Measurements from ENCODE around the gene AMFR. TPM values are rescaled to one million over a fixed set of nuclear protein-coding genes. Genes with fewer than 3 reads are reported as not detected.

The AMFR gene
- polyA plus RNA-seq, 4 donors, result 55.9 to 75.1 (median 64.8) TPM

- Histone ChIP-seq H3K36me3 (ENCODE audit: control insufficient read depth in 3 of 3, insufficient read depth in 2 of 3, low read depth in 1 of 3, low read length in 3 of 3) (peaks cover 6 to 15% (median 9%) of the 10 kb centered on the region in 3 donors), H3K27me3 (ENCODE audit: control insufficient read depth in 3 of 3, insufficient read depth in 3 of 3, low read length in 3 of 3) (no peaks in the 10 kb centered on the region), H3K27ac (ENCODE audit: low read depth in 1 of 3, low read length in 2 of 3) (no peak overlapping the region), H3K4me3 (ENCODE audit: low read depth in 1 of 3, low read length in 3 of 3) (no peak overlapping the region), H3K4me1 (ENCODE audit: control insufficient read depth in 3 of 3, insufficient read depth in 2 of 3, low read depth in 1 of 3, low read length in 2 of 3) (no peaks in the 10 kb centered on the region), H3K9me3 (ENCODE audit: control insufficient read depth in 2 of 2, insufficient read depth in 1 of 2, low read depth in 1 of 2, low read length in 1 of 2) (no peaks in the 10 kb centered on the region)
- DNase-seq, result no peak
- WGBS, 3 donors, result 91 to 99% (median 94%) methylated on average over 2 of the region's 2 CpGs
- no peak for FAIRE-seq
Observed at GRCh38 chr16:56460101-56460500, 34.8 kb upstream of the AMFR start.

GRCh38 chr16:56457927-56458470, 32.7 kb upstream of the AMFR start:
- H3K27me3 ChIP-seq (ENCODE audit: control insufficient read depth in 3 of 3, insufficient read depth in 3 of 3, low read length in 3 of 3), result no peaks in the 10 kb centered on the region
- DNase-seq (no peak), FAIRE-seq (no peak)
- peaks cover 3 to 15% (median 5%) of the 10 kb centered on the region in 3 donors for H3K36me3 ChIP-seq (ENCODE audit: control insufficient read depth in 3 of 3, insufficient read depth in 2 of 3, low read depth in 1 of 3, low read length in 3 of 3)
- peaks cover 0 to 3% (median 2%) of the 10 kb centered on the region in 3 donors for H3K4me1 ChIP-seq (ENCODE audit: control insufficient read depth in 3 of 3, insufficient read depth in 2 of 3, low read depth in 1 of 3, low read length in 2 of 3)
- no peak overlapping the region for H3K27ac ChIP-seq (ENCODE audit: low read depth in 1 of 3, low read length in 2 of 3)
- 86 to 93% (median 92%) methylated on average over 6 of the region's 6 CpGs for WGBS, 3 donors
- no peak overlapping the region for H3K4me3 ChIP-seq (ENCODE audit: low read depth in 1 of 3, low read length in 3 of 3)
- no peaks in the 10 kb centered on the region for H3K9me3 ChIP-seq (ENCODE audit: control insufficient read depth in 2 of 2, insufficient read depth in 1 of 2, low read depth in 1 of 2, low read length in 1 of 2)

GRCh38 chr16:56451753-56452689, 26.7 kb upstream of the AMFR start:
- H3K4me1 ChIP-seq (ENCODE audit: control insufficient read depth in 3 of 3, insufficient read depth in 2 of 3, low read depth in 1 of 3, low read length in 2 of 3), result peaks cover 4 to 25% (median 17%) of the 10 kb centered on the region in 3 donors
- DNase-seq (peak; percentile 62), FAIRE-seq (no peak)
- H3K36me3 ChIP-seq (ENCODE audit: control insufficient read depth in 3 of 3, insufficient read depth in 2 of 3, low read depth in 1 of 3, low read length in 3 of 3), result peaks cover 0 to 3% (median 3%) of the 10 kb centered on the region in 3 donors
- H3K27me3 ChIP-seq (ENCODE audit: control insufficient read depth in 3 of 3, insufficient read depth in 3 of 3, low read length in 3 of 3), result no peaks in the 10 kb centered on the region
- peak overlapping the region; percentile 80 to 93 (median 89) for H3K27ac ChIP-seq (ENCODE audit: low read depth in 1 of 3, low read length in 2 of 3)
- WGBS, 3 donors, result 1 to 5% (median 4%) methylated on average over 31 of the region's 31 CpGs
- peak overlapping the region; percentile 58 to 75 (median 75) for H3K4me3 ChIP-seq (ENCODE audit: low read depth in 1 of 3, low read length in 3 of 3)
- H3K9me3 ChIP-seq (ENCODE audit: control insufficient read depth in 2 of 2, insufficient read depth in 1 of 2, low read depth in 1 of 2, low read length in 1 of 2), result no peaks in the 10 kb centered on the region

- peak within 1 kb of the TSS; percentile 80 to 94 (median 89) for H3K27ac ChIP-seq (ENCODE audit: low read depth in 1 of 3, low read length in 2 of 3)
- no peaks in the 10 kb centered on the region for H3K27me3 ChIP-seq (ENCODE audit: control insufficient read depth in 3 of 3, insufficient read depth in 3 of 3, low read length in 3 of 3)
- H3K4me3 ChIP-seq (ENCODE audit: low read depth in 1 of 3, low read length in 3 of 3), result peak within 1 kb of the TSS; percentile 58 to 96 (median 75)
- FAIRE-seq (peak; percentile 86), DNase-seq (peak; percentile 97 to 99)
- H3K36me3 ChIP-seq (ENCODE audit: control insufficient read depth in 3 of 3, insufficient read depth in 2 of 3, low read depth in 1 of 3, low read length in 3 of 3), result peaks cover 0 to 3% (median 3%) of the 10 kb centered on the region in 3 donors
- no peaks in the 10 kb centered on the region for H3K9me3 ChIP-seq (ENCODE audit: control insufficient read depth in 2 of 2, insufficient read depth in 1 of 2, low read depth in 1 of 2, low read length in 1 of 2)
- 0% methylated on average over 54 to 56 of the region's 56 CpGs for WGBS, 3 donors
- peaks cover 4 to 25% (median 17%) of the 10 kb centered on the region in 3 donors for H3K4me1 ChIP-seq (ENCODE audit: control insufficient read depth in 3 of 3, insufficient read depth in 2 of 3, low read depth in 1 of 3, low read length in 2 of 3)
Observed at GRCh38 chr16:56450986-56451752, 25.8 kb upstream of the AMFR start, which contains the start of the genes NUDT21 and OGFOD1. Gene NUDT21, minus strand, starts transcription at chr16:56451332. Its CDS starts 130 bp downstream, at chr16:56451202. Gene OGFOD1, plus strand, starts transcription at chr16:56451554. Its CDS starts 59 bp downstream, at chr16:56451613.

- Histone ChIP-seq H3K36me3 (ENCODE audit: control insufficient read depth in 3 of 3, insufficient read depth in 2 of 3, low read depth in 1 of 3, low read length in 3 of 3) (peaks cover 1 to 3% (median 2%) of the 10 kb centered on the region in 3 donors), H3K27ac (ENCODE audit: low read depth in 1 of 3, low read length in 2 of 3) (peak overlapping the region; percentile 45 to 94 (median 80)), H3K4me1 (ENCODE audit: control insufficient read depth in 3 of 3, insufficient read depth in 2 of 3, low read depth in 1 of 3, low read length in 2 of 3) (peaks cover 4 to 25% (median 17%) of the 10 kb centered on the region in 3 donors), H3K27me3 (ENCODE audit: control insufficient read depth in 3 of 3, insufficient read depth in 3 of 3, low read length in 3 of 3) (no peaks in the 10 kb centered on the region), H3K9me3 (ENCODE audit: control insufficient read depth in 2 of 2, insufficient read depth in 1 of 2, low read depth in 1 of 2, low read length in 1 of 2) (no peaks in the 10 kb centered on the region), H3K4me3 (ENCODE audit: low read depth in 1 of 3, low read length in 3 of 3) (peak overlapping the region; percentile 58 to 96 (median 75))
- DNase-seq (peak; percentile 31 to 41), FAIRE-seq (no peak)
- 4 to 6% (median 5%) methylated on average over 18 of the region's 18 CpGs for WGBS, 3 donors
Observed at GRCh38 chr16:56450275-56450985, 25.1 kb upstream of the AMFR start.

GRCh38 chr16:56448005-56448404, 22.7 kb upstream of the AMFR start:
- DNase-seq (peak; percentile 28 to 55), FAIRE-seq (no peak)
- Histone ChIP-seq H3K27me3 (ENCODE audit: control insufficient read depth in 3 of 3, insufficient read depth in 3 of 3, low read length in 3 of 3) (no peaks in the 10 kb centered on the region), H3K4me3 (ENCODE audit: low read depth in 1 of 3, low read length in 3 of 3) (peak overlapping the region in 2 of 3 donors; percentile 2 to 6), H3K27ac (ENCODE audit: low read depth in 1 of 3, low read length in 2 of 3) (peak overlapping the region in 2 of 3 donors; percentile 1 to 54), H3K9me3 (ENCODE audit: control insufficient read depth in 2 of 2, insufficient read depth in 1 of 2, low read depth in 1 of 2, low read length in 1 of 2) (no peaks in the 10 kb centered on the region), H3K36me3 (ENCODE audit: control insufficient read depth in 3 of 3, insufficient read depth in 2 of 3, low read depth in 1 of 3, low read length in 3 of 3) (peaks cover 2 to 17% (median 4%) of the 10 kb centered on the region in 3 donors), H3K4me1 (ENCODE audit: control insufficient read depth in 3 of 3, insufficient read depth in 2 of 3, low read depth in 1 of 3, low read length in 2 of 3) (peaks cover 4 to 22% (median 15%) of the 10 kb centered on the region in 3 donors)

GRCh38 chr16:56447286-56447685, 21.9 kb upstream of the AMFR start:
- no peak overlapping the region for H3K4me3 ChIP-seq (ENCODE audit: low read depth in 1 of 3, low read length in 3 of 3)
- peaks cover 4 to 15% (median 9%) of the 10 kb centered on the region in 3 donors for H3K4me1 ChIP-seq (ENCODE audit: control insufficient read depth in 3 of 3, insufficient read depth in 2 of 3, low read depth in 1 of 3, low read length in 2 of 3)
- no peaks in the 10 kb centered on the region for H3K27me3 ChIP-seq (ENCODE audit: control insufficient read depth in 3 of 3, insufficient read depth in 3 of 3, low read length in 3 of 3)
- WGBS, 3 donors, result 57 to 73% (median 67%) methylated on average over 2 of the region's 2 CpGs
- H3K36me3 ChIP-seq (ENCODE audit: control insufficient read depth in 3 of 3, insufficient read depth in 2 of 3, low read depth in 1 of 3, low read length in 3 of 3), result peaks cover 2 to 17% (median 4%) of the 10 kb centered on the region in 3 donors
- no peaks in the 10 kb centered on the region for H3K9me3 ChIP-seq (ENCODE audit: control insufficient read depth in 2 of 2, insufficient read depth in 1 of 2, low read depth in 1 of 2, low read length in 1 of 2)
- FAIRE-seq, result no peak
- H3K27ac ChIP-seq (ENCODE audit: low read depth in 1 of 3, low read length in 2 of 3), result peak overlapping the region in 1 of 3 donors; percentile 1
- DNase-seq, result no peak
